ENCODE results near the gene SH2D3C. TPM values are rescaled to one million over a fixed set of nuclear protein-coding genes. Genes with fewer than 3 reads are reported as not detected.

Gene SH2D3C
- total and polyA plus RNA-seq, 9 of the 15 experiments (the other 6 are each of a cell fraction or from before 2014, with no cell fraction given): 0.03 to 1.2 (median 0.22) TPM; not detected in 1

- H3K9me1 ChIP-seq (ENCODE audit: control insufficient read depth, insufficient read depth, low read length): no peaks in the 10 kb centered on the region
- H3K27ac ChIP-seq (ENCODE audit: extremely low read depth, low read depth, low read length): no peak overlapping the region
- no peak overlapping the region for H3K9ac ChIP-seq (ENCODE audit: insufficient read depth in 1 of 2, low read depth in 2 of 2, low read length in 2 of 2)
- no peaks in the 10 kb centered on the region for H3K36me3 ChIP-seq (ENCODE audit: control insufficient read depth, insufficient read depth, low read length)
- FAIRE-seq (no peak), DNase-seq (ENCODE audit: extremely low read depth in 1 of 4, low spot score in 3 of 4) (no peak), ATAC-seq (no peak)
- in situ Hi-C loops (cut with MboI): loop anchor here (25.0 kb wide), 1 partner anchor 588 kb away; the partner anchor contains the start of gene URM1
- H3K4me1 ChIP-seq (replicated peaks in 1 of 2; ENCODE audit: control insufficient read depth in 2 of 2, insufficient read depth in 2 of 2, low read length in 2 of 2): peaks cover 35 to 43% of the 10 kb centered on the region in 2 experiments
- no peaks in the 10 kb centered on the region for H3K9me3 ChIP-seq (replicated peaks; ENCODE audit: control insufficient read depth, insufficient read depth, low read depth, low read length)
- no peaks in the 10 kb centered on the region for H4K20me1 ChIP-seq (replicated peaks; ENCODE audit: control insufficient read depth, insufficient read depth, low read length)
- intact Hi-C loops (cut with micrococcal nuclease): no loop called here
- TF ChIP-seq MLX (CRISPR knock-in tag; conservative IDR thresholded peaks at IDR 0.05): no peak
- TF ChIP-seq CTCF (IDR thresholded peaks at IDR 0.05 in 2 of 3, conservative IDR thresholded peaks at IDR 0.05 in 1 of 3; ENCODE audit: insufficient read depth in 2 of 3, low read depth in 1 of 3, low read length in 3 of 3): 0 out of 6 replicates have a peak, but pooled peaks of 1 of the 3 experiments have one; percentile 2
- 0 out of 2 replicates have a peak, but pooled peaks have one; percentile 51 for TF ChIP-seq MED1 (CRISPR knock-in tag; IDR thresholded peaks at IDR 0.05; ENCODE audit: borderline replicate concordance)
- no TSS peak for BruUV-seq (replicated peaks)
- no peak overlapping the region for H3K4me3 ChIP-seq
- no peaks in the 10 kb centered on the region for H3K27me3 ChIP-seq (ENCODE audit: control insufficient read depth in 2 of 2, insufficient read depth in 2 of 2, low read length in 2 of 2)
- no peaks in the 10 kb centered on the region for H3K79me2 ChIP-seq (ENCODE audit: control insufficient read depth, insufficient read depth, low read length)
- ChIA-PET CTCF (ENCODE audit: low intra/inter-chr PET ratio) (no interaction called here), POLR2A (no interaction called here)
- no peak overlapping the region for H2AFZ ChIP-seq (ENCODE audit: low read depth, low read length)
- H3K4me2 ChIP-seq (ENCODE audit: insufficient read depth, low read length): no peak overlapping the region
- WGBS (ENCODE audit: insufficient coverage, low coverage, missing lambda C conversion rate): 68% methylated on average over 7 of the region's 10 CpGs
Observed at GRCh38 chr9:127773981-127774380, 4.5 kb downstream of the SH2D3C start.

Data from K562 (cell line).